Type B pancreatic cell (in vitro differentiated cells): ENCODE measurements around the gene CTNS. TPM values are rescaled to one million over a fixed set of nuclear protein-coding genes. Genes with fewer than 3 reads are reported as not detected.

Source experiments
- DNase-seq: peaks from one replicate; pipeline ENCODE4 v3.0.0; 2021; ENCODE audit warnings: mixed read lengths; ENCODE audit not compliant: unreplicated experiment; ENCODE audit errors: extremely low spot score
- H3K27ac Mint-ChIP-seq: 2 replicates; pipeline ENCODE4 v1.8.0; 2021; ENCODE audit warnings: mild to moderate bottlenecking, mixed read lengths
- H3K27me3 Mint-ChIP-seq: 2 replicates; pipeline ENCODE4 v1.8.0; 2021; ENCODE audit warnings: mixed read lengths
- H3K36me3 Mint-ChIP-seq: 2 replicates; pipeline ENCODE4 v1.8.0; 2021; ENCODE audit warnings: mixed read lengths
- H3K4me1 Mint-ChIP-seq: one replicate; pipeline ENCODE4 v1.8.0; 2021; ENCODE audit warnings: mixed read lengths; ENCODE audit not compliant: unreplicated experiment
- H3K4me3 Mint-ChIP-seq: 2 replicates; pipeline ENCODE4 v1.8.0; 2021; ENCODE audit warnings: mild to moderate bottlenecking, mixed read lengths
- H3K9me3 Mint-ChIP-seq: 2 replicates; pipeline ENCODE4 v1.8.0; 2021; ENCODE audit warnings: mixed read lengths
- CTCF ChIP-seq: fragments of 200-600 bp; sonication (generic); conservative IDR thresholded peaks from 2 replicates; pipeline ENCODE4 v1.5.0; 2021; ENCODE audit warnings: antibody characterized with exemption, mild to moderate bottlenecking
- total RNA-seq: library from RNA; stranded (reverse); gene quantifications from 2 replicates; pipeline ENCODE4 v1.2.1, GENCODE V29; 2021; ENCODE audit warnings: low replicate concordance

Gene CTNS
- total RNA-seq, 1 donor from 2014 or later = 17.5 TPM

- H3K27ac Mint-ChIP-seq = no peak overlapping the region
- no peaks in the 10 kb centered on the region for H3K27me3 Mint-ChIP-seq
- no peaks in the 10 kb centered on the region for H3K9me3 Mint-ChIP-seq
- H3K36me3 Mint-ChIP-seq = peaks cover 3% of the 10 kb centered on the region
- TF ChIP-seq CTCF = no peak
- H3K4me1 Mint-ChIP-seq = no peaks in the 10 kb centered on the region
- H3K4me3 Mint-ChIP-seq = no peak overlapping the region
- DNase-seq = no peak
Measured at GRCh38 chr17:3656755-3657587, 20.4 kb downstream of the CTNS start.

GRCh38 chr17:3657588-3657869, 21.0 kb downstream of the CTNS start:
- no peaks in the 10 kb centered on the region for H3K4me1 Mint-ChIP-seq
- peaks cover 3% of the 10 kb centered on the region for H3K36me3 Mint-ChIP-seq
- H3K27ac Mint-ChIP-seq = no peak overlapping the region
- no peaks in the 10 kb centered on the region for H3K27me3 Mint-ChIP-seq
- no peak for DNase-seq
- H3K9me3 Mint-ChIP-seq = no peaks in the 10 kb centered on the region
- no peak for TF ChIP-seq CTCF
- no peak overlapping the region for H3K4me3 Mint-ChIP-seq

DNA sequence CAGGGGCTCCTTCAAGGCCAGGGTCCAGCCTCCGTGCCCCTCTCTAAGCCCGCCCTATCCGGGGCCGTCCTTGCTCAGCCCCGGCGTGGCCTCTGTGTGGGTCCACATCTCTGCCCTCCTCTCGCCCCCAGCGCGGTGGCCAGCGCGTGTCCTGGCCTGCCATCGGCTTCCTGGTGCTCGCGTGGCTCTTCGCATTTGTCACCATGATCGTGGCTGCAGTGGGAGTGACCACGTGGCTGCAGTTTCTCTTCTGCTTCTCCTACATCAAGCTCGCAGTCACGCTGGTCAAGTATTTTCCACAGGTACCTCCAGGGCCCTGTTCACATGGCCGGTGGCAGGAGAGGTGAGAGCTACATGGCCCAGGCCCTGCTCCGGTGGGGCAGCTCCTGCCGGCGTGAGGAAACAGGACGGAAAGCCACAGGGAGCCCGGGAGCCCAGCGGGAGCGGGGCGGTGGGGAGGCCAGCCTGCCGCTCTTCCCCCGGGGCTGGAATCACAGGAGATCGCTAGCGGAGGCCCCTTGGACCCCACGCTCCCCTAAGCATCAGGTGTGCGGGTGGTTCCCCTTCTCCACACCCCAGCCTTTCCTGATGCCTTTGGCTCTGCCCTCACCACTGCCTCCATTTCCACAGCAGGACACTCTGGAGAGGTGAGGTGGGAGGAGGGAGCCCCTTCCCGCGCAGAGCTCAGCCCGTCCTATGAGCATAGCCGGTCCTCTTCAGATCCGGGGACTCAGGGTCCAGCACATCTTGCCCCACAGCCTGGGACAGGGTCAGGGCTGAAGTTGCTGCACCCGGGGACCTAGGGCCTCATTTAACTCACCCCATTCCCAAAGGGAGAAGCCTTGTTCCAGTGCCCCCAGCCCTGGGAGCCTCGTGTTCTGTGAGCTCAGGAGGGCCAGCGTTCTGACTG, 21.6 kb downstream of the CTNS start:
- peaks cover 3% of the 10 kb centered on the region for H3K36me3 Mint-ChIP-seq
- H3K27ac Mint-ChIP-seq = no peak overlapping the region
- H3K9me3 Mint-ChIP-seq = no peaks in the 10 kb centered on the region
- no peak overlapping the region for H3K4me3 Mint-ChIP-seq
- no peaks in the 10 kb centered on the region for H3K4me1 Mint-ChIP-seq
- no peak for DNase-seq
- no peak for TF ChIP-seq CTCF
- no peaks in the 10 kb centered on the region for H3K27me3 Mint-ChIP-seq

DNA sequence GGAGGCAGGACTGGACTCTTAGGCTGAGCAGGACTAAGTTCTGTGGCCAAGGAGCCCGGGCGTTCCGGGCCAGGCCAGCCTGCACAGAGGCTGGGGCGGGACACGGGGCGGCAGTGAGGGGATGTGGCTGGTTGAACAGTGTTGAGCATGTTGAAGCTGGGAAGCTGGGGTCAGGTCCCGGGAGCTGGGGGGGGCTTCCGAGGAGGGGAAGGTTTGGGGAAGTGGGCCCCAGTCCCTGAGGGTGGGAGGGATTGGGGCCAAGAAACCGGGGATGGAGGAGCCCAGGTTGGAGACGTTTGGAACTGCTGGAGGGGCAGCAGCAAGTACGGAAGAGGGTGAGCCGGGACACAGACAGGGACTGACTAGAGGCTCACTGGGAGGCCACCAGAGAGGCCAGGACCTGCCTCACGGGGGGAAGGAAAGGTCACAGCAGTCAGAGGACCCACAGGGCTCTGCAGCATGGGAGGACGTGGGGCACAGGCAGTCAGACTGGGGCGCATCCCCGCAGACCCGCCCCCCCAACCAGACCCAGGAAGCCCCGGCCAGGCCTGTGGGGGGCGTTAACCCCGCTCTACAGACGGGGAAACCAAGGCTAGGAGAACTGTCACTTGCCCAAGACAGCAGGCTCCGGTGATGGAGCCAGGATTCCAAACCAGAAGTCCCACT, 22.4 kb downstream of the CTNS start:
- no peak overlapping the region for H3K4me3 Mint-ChIP-seq
- H3K9me3 Mint-ChIP-seq = no peaks in the 10 kb centered on the region
- no peak overlapping the region for H3K27ac Mint-ChIP-seq

More for the DNA sequence above, 22.4 kb downstream of the CTNS start:
- Mint-ChIP-seq H3K4me1 (no peaks in the 10 kb centered on the region), H3K27me3 (no peaks in the 10 kb centered on the region), H3K36me3 (peaks cover under 1% of the 10 kb centered on the region)
- TF ChIP-seq CTCF = no peak
- no peak for DNase-seq
